K562 (cell line): Measurements from ENCODE around the gene MPC1. TPM values are rescaled to one million over a fixed set of nuclear protein-coding genes. Genes with fewer than 3 reads are reported as not detected.

ENCODE experiments used
- ATAC-seq: fragments of 200-7000 bp; cut with Tn5 transposase; 3 replicates; pipeline ENCODE4 v1.9.1; 2020; ENCODE audit warnings: moderate library complexity
- BruUV-seq: library from RNA; stranded (reverse); fragments of 400-500 nt; replicated peaks from 2 replicates; lab custom pipeline; 2021; lab: Mats Ljungman, UMichigan
- CTCF ChIA-PET: fragments of 300-600 bp; formaldehyde crosslinking; extraction: SDS; loops from one replicate; lab custom pipeline; 2021; ENCODE audit warnings: low intra/inter-chr PET ratio; lab: Yijun Ruan, JAX
- POLR2A ChIA-PET: fragments of 300-600, 350-650 bp; sonication (Branson Sonifier 250); formaldehyde crosslinking; extraction: SDS; loops from one replicate; lab custom pipeline; 2021; ENCODE audit warnings: antibody characterized with exemption, inconsistent platforms; lab: Yijun Ruan, JAX
- DNase-seq, 4 experiments: peaks; one replicate each; pipeline versions ENCODE4 v3.0.0 to v3.0.0-alpha.2; 2011 to 2018; ENCODE audit warnings: low spot score in 3 of 4, mixed read lengths in 3 of 4; ENCODE audit errors: extremely low read depth in 1 of 4
- FAIRE-seq: peaks from 2 replicates; lab custom pipeline; 2011; peaks lifted over from hg19 to GRCh38; lab: Jason Lieb, UNC
- H2AFZ ChIP-seq: 2 replicates; pipeline ENCODE4 v1.6.0; 2011; ENCODE audit warnings: low read depth, low read length, control low read depth, inconsistent platforms
- H3K27ac ChIP-seq: fragments of 200-600 bp; 3 replicates; pipeline ENCODE4 v1.8.0; 2011; ENCODE audit warnings: low read depth, mild to moderate bottlenecking, control low read depth, inconsistent platforms, low read length, moderate library complexity, mixed read lengths; ENCODE audit errors: extremely low read depth
- H3K27me3 ChIP-seq, 2 experiments: fragments of 300-600 bp in 1 of 2; 2 replicates in 1 of 2; 3 replicates in 1 of 2; pipeline versions ENCODE4 v1.6.0 to v1.8.0; 2011; ENCODE audit warnings: inconsistent platforms in 2 of 2, low read length in 2 of 2, mild to moderate bottlenecking in 1 of 2, mixed read lengths in 1 of 2, moderate library complexity in 1 of 2; ENCODE audit not compliant: control insufficient read depth in 2 of 2, insufficient read depth in 2 of 2
- H3K36me3 ChIP-seq: fragments of 300-600 bp; 3 replicates; pipeline ENCODE4 v1.8.0; 2011; ENCODE audit warnings: mild to moderate bottlenecking, low read length, inconsistent platforms; ENCODE audit not compliant: control insufficient read depth, insufficient read depth
- H3K4me1 ChIP-seq, 2 experiments: fragments of 200-600 bp in 1 of 2; replicated peaks in 1 of 2; 2 replicates in 1 of 2; 3 replicates in 1 of 2; pipeline versions ENCODE4 v1.5.1 to v1.8.0; 2011; ENCODE audit warnings: inconsistent platforms in 2 of 2, low read length in 2 of 2, mild to moderate bottlenecking in 1 of 2, mixed read lengths in 1 of 2, moderate library complexity in 1 of 2; ENCODE audit not compliant: control insufficient read depth in 2 of 2, insufficient read depth in 2 of 2
- H3K4me2 ChIP-seq: 2 replicates; pipeline ENCODE4 v1.6.1; 2011; ENCODE audit warnings: low read length, control low read depth, inconsistent platforms, mixed read lengths; ENCODE audit not compliant: insufficient read depth
- H3K4me3 ChIP-seq: fragments of 200-600 bp; sonication (generic), shearing (Covaris generic); 2 replicates; pipeline ENCODE4 v1.5.1; 2016; ENCODE audit warnings: control low read depth, inconsistent platforms
- H3K79me2 ChIP-seq: fragments of 200-600 bp; 3 replicates; pipeline ENCODE4 v1.8.0; 2011; ENCODE audit warnings: low read length, inconsistent platforms; ENCODE audit not compliant: control insufficient read depth, insufficient read depth
- H3K9ac ChIP-seq, 2 experiments: 2 replicates each; pipeline versions ENCODE4 v1.6.0 to v1.6.1; 2011; ENCODE audit warnings: low read depth in 2 of 2, low read length in 2 of 2, control low read depth in 1 of 2, inconsistent platforms in 1 of 2, mild to moderate bottlenecking in 1 of 2, mixed read lengths in 1 of 2; ENCODE audit not compliant: insufficient read depth in 1 of 2
- H3K9me1 ChIP-seq: one replicate; pipeline ENCODE4 v1.6.0; 2011; ENCODE audit warnings: inconsistent platforms, mild to moderate bottlenecking, low read length, moderate library complexity; ENCODE audit not compliant: control insufficient read depth, insufficient read depth
- H3K9me3 ChIP-seq: replicated peaks from 2 replicates; pipeline ENCODE4 v1.5.1; 2011; ENCODE audit warnings: low read depth, low read length, inconsistent platforms; ENCODE audit not compliant: control insufficient read depth, insufficient read depth
- H4K20me1 ChIP-seq: replicated peaks from 2 replicates; pipeline ENCODE4 v1.6.1; 2011; ENCODE audit warnings: low read length, inconsistent platforms, mixed read lengths; ENCODE audit not compliant: control insufficient read depth, insufficient read depth
- ATF3 ChIP-seq, 2 experiments: fragments of 450-650 bp in 1 of 2; sonication (generic) in 1 of 2; formaldehyde crosslinking in 1 of 2; IDR thresholded peaks in 1 of 2; conservative IDR thresholded peaks in 1 of 2; 2 replicates each; pipeline versions ENCODE4 v1.6.1 to v1.8.1; 2016 to 2023; ENCODE audit warnings: mild to moderate bottlenecking in 2 of 2, moderate library complexity in 2 of 2, inconsistent platforms in 1 of 2, missing genetic modification reagents in 1 of 2
- CEBPB ChIP-seq: fragments of 450-650 bp; IDR thresholded peaks from 2 replicates; pipeline ENCODE4 v1.6.1; 2016; ENCODE audit warnings: missing genetic modification characterization, missing compliant biosample characterization
- CGGBP1 ChIP-seq: fragments of 250-450 bp; sonication (Bioruptor Pico); IDR thresholded peaks from 2 replicates; pipeline ENCODE4 v1.9.0; 2021; ENCODE audit warnings: mild to moderate bottlenecking
- GTF2B ChIP-seq: IDR thresholded peaks from 2 replicates; pipeline ENCODE4 v1.6.1; 2011; ENCODE audit not compliant: insufficient read length; ENCODE audit errors: extremely low read depth
- MLX ChIP-seq, 2 experiments: fragments of 450-650 bp in 1 of 2; sonication (generic) in 1 of 2; formaldehyde crosslinking; conservative IDR thresholded peaks; 2 replicates each; pipeline versions ENCODE4 v1.4.0 to v1.8.1; 2020 to 2022; ENCODE audit warnings: mild to moderate bottlenecking in 1 of 2, missing genetic modification reagents in 1 of 2
- MYC ChIP-seq, 2 experiments: fragments of 250-450 bp in 1 of 2; sonication (Bioruptor Pico) in 1 of 2; IDR thresholded peaks; 2 replicates each; pipeline versions ENCODE4 v1.5.1 to v1.6.1; 2012 to 2021; ENCODE audit warnings: low read depth in 2 of 2, borderline replicate concordance in 1 of 2, improper control_type of control experiment in 1 of 2, low read length in 1 of 2, mild to moderate bottlenecking in 1 of 2, moderate library complexity in 1 of 2
- NEUROD1 ChIP-seq: fragments of 150-350 bp; IDR thresholded peaks from 2 replicates; pipeline ENCODE4 v1.6.1; 2014; ENCODE audit warnings: borderline replicate concordance, low read length, low read depth; ENCODE audit not compliant: partially characterized antibody
- PRPF4 ChIP-seq: fragments of 200-400 bp; formaldehyde crosslinking; IDR thresholded peaks from one replicate; pipeline ENCODE4 v1.6.1; 2017; ENCODE audit warnings: low read length, low read depth, mild to moderate bottlenecking; ENCODE audit not compliant: insufficient read depth, poor library complexity, severe bottlenecking
- RHOXF2B ChIP-seq: fragments of 250-450 bp; sonication (Bioruptor Pico); conservative IDR thresholded peaks from 2 replicates; pipeline ENCODE4 v1.5.1; 2021
- STAT6 ChIP-seq: sonication (generic); formaldehyde crosslinking; IDR thresholded peaks from 2 replicates; pipeline ENCODE4 v1.8.1; 2023; ENCODE audit warnings: mild to moderate bottlenecking, missing genetic modification reagents
- ZNF316 ChIP-seq: fragments of 450-650 bp; IDR thresholded peaks from 2 replicates; pipeline ENCODE4 v1.6.1; 2016
- WGBS: fragments of 100-300 bp; shearing (Covaris generic); methylation state at CpG from one replicate; pipeline ENCODE4 v1.1.6; 2016; ENCODE audit warnings: low coverage, mixed read lengths; ENCODE audit not compliant: insufficient coverage; ENCODE audit errors: missing lambda C conversion rate; 5-methylcytosine and 5-hydroxymethylcytosine counted together
- in situ Hi-C: fragments of 300-500 bp; cut with MboI; formaldehyde crosslinking; loops from 4 replicates; pipeline ENCODE4 v1.15.0; 2018; ENCODE audit warnings: inconsistent platforms, mixed read lengths
- intact Hi-C: fragments of 100-400 bp; cut with micrococcal nuclease; formaldehyde crosslinking; loops from 2 replicates; pipeline ENCODE4 v1.14.2; 2022
- polyA plus RNA-seq, 8 experiments: library from polyadenylated mRNA; depleted of rRNA in 4 of 8; stranded (reverse) in 5 of 8; unstranded in 3 of 8; fragments of >200 nt; fragmentation: Nextera tagmentation in 2 of 8; fragmentation: Illumina TruSeq in 1 of 8; extraction: Ambion mirVana in 2 of 8; extraction: Trizol in 1 of 8; gene quantifications; 2 replicates each; pipeline versions ENCODE4 v1.2.1 to v1.2.3, GENCODE V29; 2011 to 2014; ENCODE audit warnings: inconsistent platforms in 1 of 8, missing spikeins in 1 of 8
- total RNA-seq, 7 experiments: library from RNA; depleted of rRNA in 6 of 7; stranded (reverse); fragments of >200 nt in 6 of 7; fragmentation: Illumina TruSeq in 2 of 7; extraction: Trizol in 2 of 7; gene quantifications; 2 replicates each; pipeline versions ENCODE4 v1.2.1 to v1.2.3, GENCODE V29; 2011 to 2021; ENCODE audit warnings: low replicate concordance in 1 of 7

The MPC1 gene
- total and polyA plus RNA-seq, 9 of the 15 experiments (the other 6 are each of a cell fraction or from before 2014, with no cell fraction given) = 78.6 to 185 (median 138) TPM

- TF ChIP-seq MYC (IDR thresholded peaks at IDR 0.05; ENCODE audit: low read depth, low read length) (no peak), MYC (CRISPR knock-in tag; IDR thresholded peaks at IDR 0.05; ENCODE audit: borderline replicate concordance, low read depth) (no peak), ATF3 (IDR thresholded peaks at IDR 0.05) (0 out of 2 replicates have a peak, but pooled peaks have one; percentile 25), ATF3 (CRISPR knock-in tag; conservative IDR thresholded peaks at IDR 0.05) (no peak), CEBPB (tag) (peak; percentile 91), RHOXF2B (no peak)
- TF ChIP-seq, all 486 proteins: peak for 10
Observed at GRCh38 chr6:166420351-166420750, 37.6 kb upstream of the MPC1 start (continued).

GRCh38 chr6:166419717-166420116 is 37.0 kb upstream of the MPC1 start:
- no peak for DNase-seq
- no peaks in the 10 kb centered on the region for H3K9me3 ChIP-seq
- H3K4me2 ChIP-seq = no peak overlapping the region
- H3K9me1 ChIP-seq = no peaks in the 10 kb centered on the region
- intact Hi-C loops = no loop called here
- H2AFZ ChIP-seq = no peak overlapping the region
- no TSS peak for BruUV-seq
- no peak overlapping the region for H3K9ac ChIP-seq
- ChIA-PET CTCF (no interaction called here), POLR2A (no interaction called here)
- no peaks in the 10 kb centered on the region for H3K79me2 ChIP-seq
- no peak overlapping the region for H3K4me3 ChIP-seq
- 0 out of 2 replicates have a peak, but pooled peaks cover 4% of the 10 kb centered on the region for H4K20me1 ChIP-seq
- H3K27ac ChIP-seq = no peak overlapping the region
- H3K36me3 ChIP-seq = no peaks in the 10 kb centered on the region
- WGBS = 1% methylated on average over 15 of the region's 15 CpGs
- FAIRE-seq = no peak
- no peak for ATAC-seq
- in situ Hi-C loops = no loop called here
- H3K4me1 ChIP-seq = no peaks in the 10 kb centered on the region
- peaks cover 51 to 82% of the 10 kb centered on the region in 2 experiments for H3K27me3 ChIP-seq
- TF ChIP-seq STAT6 (no peak), MLX (CRISPR knock-in tag; conservative IDR thresholded peaks at IDR 0.05) (no peak), NEUROD1 (no peak), GTF2B (no peak), PRPF4 (no peak), ZNF316 (no peak), CGGBP1 (CRISPR knock-in tag) (no peak)
